ENCODE measurements around the gene SPATA33.
"Not testable (repeated sequence)": the region's sequence is repeated elsewhere in the genome, so short reads cannot be mapped to it uniquely, and the experiment has no call there.

SPATA33 gene

DNA sequence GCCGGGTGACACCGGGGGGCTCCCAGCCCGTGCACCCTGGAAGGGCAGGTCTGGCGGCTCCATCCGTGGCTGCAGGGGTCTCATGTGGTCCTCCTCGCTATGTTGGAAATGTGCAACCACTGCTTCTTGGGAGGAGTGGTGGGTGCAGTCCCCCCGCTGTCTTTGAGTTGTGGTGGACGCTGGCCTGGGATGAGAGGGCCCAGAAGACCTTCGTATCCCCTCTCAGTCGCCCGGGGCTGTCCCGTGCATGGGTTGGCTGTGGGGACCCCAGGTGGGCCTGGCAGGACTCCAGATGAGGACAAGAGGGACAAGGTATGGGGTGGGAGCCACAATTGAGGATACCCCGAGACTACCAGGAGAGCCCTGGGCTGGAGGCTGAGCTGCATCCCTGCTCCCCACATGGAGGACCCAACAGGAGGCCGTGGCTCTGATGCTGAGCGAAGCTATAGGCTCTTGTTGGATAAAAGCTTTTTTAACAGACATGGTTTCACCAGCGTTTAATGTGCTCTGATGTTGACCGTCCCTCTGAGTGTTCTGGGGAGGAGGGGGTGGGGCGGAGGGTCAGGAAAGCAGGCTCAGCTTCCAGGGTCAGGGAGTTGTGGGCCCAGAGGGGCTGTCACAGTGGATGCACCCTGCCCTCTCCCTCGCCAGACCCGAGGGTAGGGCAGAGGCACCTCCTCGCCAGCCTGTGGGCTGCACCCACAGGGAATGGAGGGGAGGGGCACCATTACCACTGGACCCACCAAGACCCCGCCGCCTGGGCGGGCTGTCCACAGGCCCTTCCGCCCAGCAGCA lies 38.4 kb downstream of the SPATA33 start:
- H3K36me3 Mint-ChIP-seq (ENCODE audit: insufficient read depth), result peaks cover 77% of the 10 kb centered on the region
- DNase-seq, result no peak
- peak overlapping the region; percentile 44 to 79 for H3K27ac Mint-ChIP-seq
- no peaks in the 10 kb centered on the region for H3K27me3 Mint-ChIP-seq
- H3K4me1 Mint-ChIP-seq (ENCODE audit: low read depth in 2 of 2), result peaks cover 5 to 27% of the 10 kb centered on the region in 2 donors
- no peak for ATAC-seq (replicated peaks)
- no peaks in the 10 kb centered on the region for H3K9me3 Mint-ChIP-seq
- peak overlapping the region; percentile 33 to 61 for H3K4me3 Mint-ChIP-seq

DNA sequence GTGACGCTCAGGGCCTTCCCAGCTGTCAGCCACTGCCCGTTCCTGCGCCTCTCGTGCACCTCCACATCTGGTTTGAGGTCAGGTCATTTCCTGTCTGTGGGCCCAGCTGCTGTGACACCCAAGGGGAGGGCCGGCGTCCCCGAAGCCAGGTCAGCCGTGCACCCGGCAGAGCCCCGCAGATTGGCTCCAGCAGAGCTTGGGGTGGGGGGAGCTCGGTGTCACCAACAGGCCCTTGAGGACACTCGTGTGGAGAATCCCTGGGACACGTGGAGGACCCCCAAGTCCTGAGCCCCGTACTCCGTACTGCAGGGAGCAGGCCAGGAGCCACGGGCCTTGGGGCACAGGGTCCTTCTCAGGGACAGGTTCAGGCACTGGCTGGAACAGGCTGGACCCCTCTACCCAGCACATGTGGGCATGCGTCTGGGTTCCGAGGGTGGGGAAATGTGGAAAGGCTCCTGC lies 39.1 kb downstream of the SPATA33 start:
- Mint-ChIP-seq H3K36me3 (ENCODE audit: insufficient read depth) (peaks cover 75% of the 10 kb centered on the region), H3K4me1 (ENCODE audit: low read depth in 2 of 2) (peaks cover 5 to 27% of the 10 kb centered on the region in 2 donors), H3K27me3 (no peaks in the 10 kb centered on the region), H3K4me3 (peak overlapping the region; percentile 33 to 61), H3K27ac (peak overlapping the region; percentile 44 to 79), H3K9me3 (no peaks in the 10 kb centered on the region)
- DNase-seq (peak; percentile 49 to 61 (median 58)), ATAC-seq (replicated peaks) (peak; percentile 37)

DNA sequence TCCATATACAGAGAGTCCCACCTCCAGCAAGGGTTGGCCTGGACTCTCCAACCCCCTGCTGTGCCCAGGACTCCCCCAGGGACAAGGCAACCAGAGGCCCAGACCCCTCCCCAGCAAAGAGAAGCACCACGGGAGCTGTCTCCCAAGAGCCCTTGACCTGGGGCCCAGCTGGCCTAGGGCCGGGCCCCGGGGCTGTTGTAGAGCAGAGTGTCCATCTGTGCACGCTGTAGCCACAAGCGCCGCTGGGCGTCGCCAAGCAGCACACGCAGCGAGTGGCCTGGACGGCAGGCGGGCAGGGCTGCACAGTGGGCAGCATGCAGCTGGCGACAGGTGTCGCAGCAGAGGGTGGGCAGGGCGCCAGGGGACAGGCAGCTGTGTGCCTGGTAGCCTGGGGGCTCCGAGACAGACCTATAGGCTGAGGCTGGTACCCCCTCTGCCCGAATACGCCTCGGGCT lies 39.6 kb downstream of the SPATA33 start:
- Mint-ChIP-seq H3K27ac (peak overlapping the region; percentile 44 to 79), H3K4me1 (ENCODE audit: low read depth in 2 of 2) (peaks cover 5 to 27% of the 10 kb centered on the region in 2 donors), H3K27me3 (no peaks in the 10 kb centered on the region), H3K36me3 (ENCODE audit: insufficient read depth) (peaks cover 72% of the 10 kb centered on the region), H3K4me3 (no peak overlapping the region), H3K9me3 (no peaks in the 10 kb centered on the region)
- DNase-seq, result no peak
- ATAC-seq (replicated peaks), result no peak

DNA sequence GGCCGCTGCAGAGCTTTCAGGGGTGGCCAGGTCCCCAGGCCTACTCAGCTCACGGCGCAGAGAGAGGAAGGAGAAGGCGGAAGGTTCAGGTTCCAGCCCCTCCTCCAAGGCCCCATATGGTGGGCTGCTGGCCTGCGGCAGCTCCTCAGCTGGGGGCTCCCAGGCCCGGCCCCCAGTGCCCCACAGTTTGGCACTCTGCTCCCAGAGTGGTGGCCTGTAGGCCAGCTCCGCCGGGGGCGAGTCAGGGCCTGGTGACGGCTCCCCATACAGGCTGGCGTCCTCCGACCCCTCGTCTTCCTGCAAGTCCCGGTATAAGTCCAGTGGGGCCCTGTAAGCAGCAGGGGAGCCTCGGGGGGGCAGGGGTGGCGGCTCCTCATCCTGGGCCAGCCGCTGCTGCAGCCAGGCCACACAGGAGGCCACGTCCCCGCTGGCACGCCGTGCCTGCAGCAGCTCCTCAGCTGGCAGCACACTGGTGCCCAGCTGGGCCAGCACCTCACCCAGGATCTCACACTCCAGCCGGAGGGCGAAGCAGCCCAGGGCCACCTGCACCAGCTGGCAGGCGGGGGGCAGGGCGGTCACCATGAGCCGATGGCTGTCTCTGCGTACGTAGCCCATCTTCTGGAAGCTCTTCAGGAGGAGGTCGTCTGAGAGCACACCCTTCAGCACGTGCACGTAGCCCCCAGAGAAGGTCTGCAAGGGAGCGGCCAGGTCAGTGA lies 40.1 kb downstream of the SPATA33 start:
- Mint-ChIP-seq H3K4me3 (no peak overlapping the region), H3K9me3 (no peaks in the 10 kb centered on the region), H3K27ac (no peak overlapping the region), H3K36me3 (ENCODE audit: insufficient read depth) (peaks cover 67% of the 10 kb centered on the region), H3K27me3 (no peaks in the 10 kb centered on the region), H3K4me1 (ENCODE audit: low read depth in 2 of 2) (peaks cover 5 to 27% of the 10 kb centered on the region in 2 donors)
- DNase-seq, result no peak
- no peak for ATAC-seq (replicated peaks)

DNA sequence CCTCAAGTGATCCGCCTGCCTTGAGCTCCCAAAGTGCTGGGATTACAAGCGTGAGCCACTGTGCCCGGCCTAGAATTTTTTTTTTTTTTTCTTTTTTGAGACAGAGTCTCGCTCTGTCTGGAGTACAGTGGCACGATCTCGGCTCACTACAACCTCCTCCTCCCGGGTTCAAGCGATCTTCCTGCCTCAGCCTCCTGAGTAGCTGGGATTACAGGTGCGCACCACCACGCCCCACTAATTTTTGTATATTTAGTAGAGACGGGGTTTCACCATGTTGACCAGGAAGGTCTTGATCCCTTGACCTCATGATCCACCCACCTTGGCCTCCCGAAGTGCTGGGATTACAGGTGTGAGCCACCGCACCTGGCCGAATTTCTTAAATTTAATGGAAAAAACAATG lies 41.1 kb downstream of the SPATA33 start:
- peaks cover 58% of the 10 kb centered on the region for H3K36me3 Mint-ChIP-seq (ENCODE audit: insufficient read depth)
- ATAC-seq (replicated peaks), result not testable (repeated sequence)

DNA sequence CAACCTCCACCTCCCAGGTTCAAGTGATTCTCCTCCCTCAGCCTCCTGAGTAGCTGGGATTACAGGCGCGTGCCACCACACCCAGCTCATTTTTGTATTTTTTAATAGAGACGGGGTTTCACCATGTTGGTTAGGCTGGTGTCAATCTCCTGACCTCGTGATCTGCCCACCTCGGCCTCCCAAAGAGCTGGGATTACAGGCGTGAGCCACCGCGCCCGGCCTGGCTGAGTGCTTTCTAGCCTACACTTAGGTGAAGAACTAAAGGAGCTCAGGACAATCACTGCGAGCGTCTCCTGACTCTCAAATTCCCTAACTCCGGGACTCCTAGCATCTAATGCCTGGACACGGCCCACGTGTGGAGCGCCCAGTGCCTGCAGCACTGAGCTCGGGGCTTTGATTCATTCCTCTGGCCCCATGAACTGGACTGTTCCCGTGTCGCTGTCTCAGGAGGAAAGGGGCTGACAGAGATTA lies 42.0 kb downstream of the SPATA33 start:
- Mint-ChIP-seq H3K27ac (peak overlapping the region; percentile 88 to 89), H3K4me1 (ENCODE audit: low read depth in 2 of 2) (peaks cover 5 to 27% of the 10 kb centered on the region in 2 donors), H3K36me3 (ENCODE audit: insufficient read depth) (peaks cover 56% of the 10 kb centered on the region), H3K4me3 (peak overlapping the region; percentile 77)
- not testable (repeated sequence) for ATAC-seq (replicated peaks); H3K9me3 Mint-ChIP-seq; DNase-seq; H3K27me3 Mint-ChIP-seq

More for the DNA sequence above, 41.1 kb downstream of the SPATA33 start:
- H3K9me3 Mint-ChIP-seq, H3K27me3 Mint-ChIP-seq, H3K4me3 Mint-ChIP-seq, DNase-seq: not testable (repeated sequence)
- Mint-ChIP-seq H3K27ac (peak overlapping the region; percentile 73 to 88), H3K4me1 (ENCODE audit: low read depth in 2 of 2) (peaks cover 5 to 27% of the 10 kb centered on the region in 2 donors)

- Mint-ChIP-seq H3K36me3 (ENCODE audit: insufficient read depth) (peaks cover 51% of the 10 kb centered on the region), H3K9me3 (no peaks in the 10 kb centered on the region), H3K27me3 (no peaks in the 10 kb centered on the region), H3K27ac (peak overlapping the region; percentile 88 to 89), H3K4me1 (ENCODE audit: low read depth in 2 of 2) (peaks cover 5 to 23% of the 10 kb centered on the region in 2 donors), H3K4me3 (peak overlapping the region; percentile 77)
- DNase-seq, result peak; percentile 92 to 93 (median 93)
- peak; percentile 22 for ATAC-seq (replicated peaks)
Measured at GRCh38 chr16:89700100-89700648, 42.5 kb downstream of the SPATA33 start.

- peaks cover 7 to 20% of the 10 kb centered on the region in 2 donors for H3K4me1 Mint-ChIP-seq (ENCODE audit: low read depth in 2 of 2)
- no peaks in the 10 kb centered on the region for H3K9me3 Mint-ChIP-seq
- H3K36me3 Mint-ChIP-seq (ENCODE audit: insufficient read depth), result peaks cover 45% of the 10 kb centered on the region
- DNase-seq, result peak; percentile 56 to 61 (median 60)
- no peaks in the 10 kb centered on the region for H3K27me3 Mint-ChIP-seq
- peak overlapping the region; percentile 77 for H3K4me3 Mint-ChIP-seq
- peak; percentile 36 for ATAC-seq (replicated peaks)
- peak overlapping the region; percentile 88 to 89 for H3K27ac Mint-ChIP-seq
Measured at GRCh38 chr16:89700649-89701424, 43.2 kb downstream of the SPATA33 start.

DNA sequence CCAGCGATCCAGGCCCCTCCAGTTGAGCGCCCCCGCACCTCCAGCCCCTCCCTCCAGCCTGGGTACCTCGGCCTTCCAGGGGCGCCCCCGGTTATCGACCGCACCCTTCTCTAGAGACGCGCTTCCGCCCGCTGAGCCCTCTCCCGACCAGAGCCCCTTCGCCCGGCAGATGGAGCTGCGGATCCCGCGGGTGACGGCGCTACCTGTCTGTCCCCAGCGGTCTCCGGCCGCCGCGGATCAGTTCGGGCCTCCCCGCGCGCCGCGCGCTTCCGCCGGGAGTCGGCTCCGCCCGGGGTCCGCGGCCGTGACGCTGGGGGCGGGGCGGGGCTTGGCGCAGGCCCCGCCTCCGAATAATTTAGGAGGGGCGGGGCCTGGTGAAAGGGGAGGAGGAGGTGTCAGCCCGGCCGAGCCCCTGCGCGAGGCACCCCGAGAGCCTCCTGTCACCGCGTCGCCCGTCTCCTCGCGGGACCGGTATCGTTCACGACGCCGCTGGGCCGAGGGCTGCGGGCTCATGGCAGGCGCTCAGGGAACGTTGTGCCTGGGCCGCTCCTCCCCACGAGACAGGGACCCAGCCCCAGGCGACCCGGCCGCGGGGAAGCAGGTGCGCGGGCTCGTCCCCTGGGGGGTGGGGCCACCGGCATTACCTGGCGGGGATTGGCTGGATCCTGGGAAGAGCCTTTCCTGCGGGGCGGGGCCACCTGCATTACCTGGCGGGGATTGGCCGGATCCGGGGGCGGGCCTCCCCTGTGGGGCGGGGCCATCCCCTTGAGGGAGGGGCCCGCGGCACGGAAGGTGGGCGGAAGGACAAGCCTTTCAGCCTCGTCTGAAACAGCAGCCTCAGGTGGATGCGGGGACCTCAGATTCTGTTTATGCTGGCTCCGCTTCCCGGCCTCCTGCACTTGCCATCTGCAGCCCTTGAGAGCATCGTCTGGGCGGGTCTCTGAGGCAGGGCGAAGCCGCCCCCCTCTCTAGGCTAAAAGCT lies 44.1 kb downstream of the SPATA33 start, which contains the start of gene SPATA2L:
Gene SPATA2L, minus strand, starts transcription at position 281 of the 982 bp plus-strand sequence. CDS start 473 bp downstream, outside the sequence.
- peak within 1 kb of the TSS; percentile 77 for H3K4me3 Mint-ChIP-seq
- peak within 1 kb of the TSS; percentile 88 to 89 for H3K27ac Mint-ChIP-seq
- no peaks in the 10 kb centered on the region for H3K27me3 Mint-ChIP-seq
- H3K36me3 Mint-ChIP-seq (ENCODE audit: insufficient read depth), result peaks cover 37% of the 10 kb centered on the region
- peak; percentile 67 for ATAC-seq (replicated peaks)
- H3K4me1 Mint-ChIP-seq (ENCODE audit: low read depth in 2 of 2), result peaks cover 10 to 18% of the 10 kb centered on the region in 2 donors
- DNase-seq, result peak; percentile 95 to 98 (median 95)
- no peaks in the 10 kb centered on the region for H3K9me3 Mint-ChIP-seq

DNA sequence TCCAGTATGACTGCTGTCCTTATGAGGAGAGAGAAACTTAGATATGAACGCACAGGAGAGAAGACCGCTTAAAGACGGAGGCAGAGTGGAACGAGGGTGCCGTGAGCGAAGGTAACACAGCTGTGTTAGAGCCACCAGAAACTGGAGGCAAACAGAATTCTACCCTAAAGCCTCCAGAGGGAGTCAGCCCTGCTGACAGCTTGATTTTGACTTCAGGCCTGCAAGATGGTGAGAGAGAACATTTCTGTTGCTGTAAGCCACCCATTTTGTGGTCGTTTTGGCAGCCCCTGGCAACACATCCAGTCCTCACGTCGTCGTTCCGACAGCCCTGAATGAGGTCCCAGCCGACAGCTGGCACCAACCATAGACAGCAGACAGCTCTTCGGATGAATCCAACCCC lies 46.6 kb downstream of the SPATA33 start:
- H3K36me3 Mint-ChIP-seq (ENCODE audit: insufficient read depth), result peaks cover 21% of the 10 kb centered on the region
- peaks cover 10 to 11% of the 10 kb centered on the region in 2 donors for H3K4me1 Mint-ChIP-seq (ENCODE audit: low read depth in 2 of 2)
- no peak overlapping the region for H3K27ac Mint-ChIP-seq
- DNase-seq (no peak), ATAC-seq (replicated peaks) (no peak)
- no peak overlapping the region for H3K4me3 Mint-ChIP-seq
- no peaks in the 10 kb centered on the region for H3K27me3 Mint-ChIP-seq
- no peaks in the 10 kb centered on the region for H3K9me3 Mint-ChIP-seq

GRCh38 chr16:89705006-89705405 lies 47.4 kb downstream of the SPATA33 start:
- peaks cover 8 to 9% of the 10 kb centered on the region in 2 donors for H3K4me1 Mint-ChIP-seq (ENCODE audit: low read depth in 2 of 2)
- H3K27me3 Mint-ChIP-seq, result no peaks in the 10 kb centered on the region
- DNase-seq, result no peak
- no peaks in the 10 kb centered on the region for H3K9me3 Mint-ChIP-seq
- H3K4me3 Mint-ChIP-seq, result no peak overlapping the region
- H3K27ac Mint-ChIP-seq, result no peak overlapping the region
- peaks cover 16% of the 10 kb centered on the region for H3K36me3 Mint-ChIP-seq (ENCODE audit: insufficient read depth)
- ATAC-seq (replicated peaks), result no peak

All from effector memory CD8-positive, alpha-beta T cell (primary cell).